Right atrium auricular region (tissue), 2 donors: Measurements from ENCODE around the gene ZHX3. TPM values are rescaled to one million over a fixed set of nuclear protein-coding genes. Genes with fewer than 3 reads are reported as not detected.

ENCODE experiments used
- DNase-seq: peaks from one replicate; pipeline ENCODE4 v3.0.0-alpha.2; 2019; ENCODE audit warnings: low spot score
- H3K27ac ChIP-seq, 2 donors: fragments of 200-600 bp; sonication (generic); 1 replicate in 1 of 2; 2 replicates in 1 of 2; pipeline ENCODE4 v1.5.1; 2016 to 2019
- H3K27me3 ChIP-seq, 2 donors: fragments of 200-600 bp; sonication (generic); one replicate each; pipeline versions ENCODE4 v1.5.1 to v1.6.0; 2017 to 2019
- H3K36me3 ChIP-seq: fragments of 200-600 bp; sonication (generic); one replicate; pipeline ENCODE4 v1.5.1; 2016
- H3K4me1 ChIP-seq, 2 donors: fragments of 200-600 bp; sonication (generic); one replicate each; pipeline versions ENCODE4 v1.5.1 to v1.6.0; 2017 to 2019
- H3K4me3 ChIP-seq, 2 donors: fragments of 200-600 bp; sonication (generic); 1 replicate in 1 of 2; 2 replicates in 1 of 2; pipeline ENCODE4 v1.5.1; 2017 to 2019; ENCODE audit warnings: mild to moderate bottlenecking in 1 of 2, moderate library complexity in 1 of 2
- H3K9me3 ChIP-seq, 2 donors: fragments of 200-600 bp; sonication (generic); one replicate each; pipeline ENCODE4 v1.5.1; 2019
- total RNA-seq, 2 donors: library from RNA; depleted of rRNA; stranded (reverse); fragments of >200 nt; gene quantifications; one replicate each; pipeline ENCODE4 v1.1.0, GENCODE V29; 2016
- TF ChIP-seq, protein P1 (sequence below), 2 donors: fragments of 200-600 bp; sonication (generic); IDR thresholded peaks; one replicate each; pipeline ENCODE4 v1.5.1; 2019; ENCODE audit warnings: antibody characterized with exemption in 2 of 2

ZHX3 gene
- total RNA-seq, 2 donors from 2014 or later = 23.8 to 25.7 TPM

DNA sequence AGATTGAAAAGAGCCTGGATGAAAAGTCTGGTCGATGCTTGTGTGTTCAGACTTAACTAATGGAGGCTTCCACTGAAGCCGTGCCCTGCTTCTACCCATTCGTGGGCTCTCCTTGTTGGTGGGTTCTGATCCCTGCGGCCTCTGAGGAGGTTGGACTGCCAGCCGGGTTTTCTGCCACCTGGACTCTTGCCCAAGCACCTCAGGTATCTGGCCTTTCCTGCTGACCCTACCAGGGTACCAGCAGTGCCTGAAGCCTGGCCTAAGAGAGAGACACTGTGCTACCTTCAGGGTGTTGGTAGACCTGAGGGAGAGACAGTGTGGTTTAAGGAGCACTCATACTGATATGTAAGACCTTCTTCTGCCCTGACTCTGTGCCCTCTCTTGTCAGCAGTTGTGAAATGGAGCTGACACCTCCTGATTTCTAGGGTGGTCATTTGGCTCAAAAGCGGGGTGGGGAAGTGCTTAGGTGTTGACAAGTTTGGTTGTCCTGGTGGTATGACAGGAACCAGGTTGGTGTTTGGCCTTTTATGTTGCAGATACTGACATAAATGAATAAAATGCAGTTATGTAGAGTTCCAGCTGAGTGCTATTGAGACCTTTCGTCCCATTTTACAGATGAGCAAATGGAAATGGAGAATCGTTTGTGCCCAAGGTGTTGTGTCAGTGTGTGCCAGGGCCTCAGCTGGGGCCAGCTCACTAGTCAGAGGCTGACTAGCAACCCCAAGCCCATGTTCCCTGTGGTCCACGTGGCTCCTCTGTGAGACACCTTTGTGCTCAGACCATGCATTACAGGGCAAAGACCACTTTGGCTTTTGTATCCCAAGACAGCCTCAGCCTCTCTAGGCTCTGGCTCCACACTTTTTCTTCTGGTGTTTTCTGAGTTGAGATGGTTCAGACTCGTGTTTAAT is 177.1 kb downstream of the ZHX3 start:
- H3K4me1 ChIP-seq = peaks cover 0 to 83% of the 10 kb centered on the region in 2 donors
- peak overlapping the region; percentile 75 to 94 for H3K27ac ChIP-seq
- no peak for DNase-seq
- H3K27me3 ChIP-seq = no peaks in the 10 kb centered on the region
- H3K9me3 ChIP-seq = no peaks in the 10 kb centered on the region
- no peak overlapping the region for H3K4me3 ChIP-seq
- no peaks in the 10 kb centered on the region for H3K36me3 ChIP-seq
- TF ChIP-seq, protein P1, sequence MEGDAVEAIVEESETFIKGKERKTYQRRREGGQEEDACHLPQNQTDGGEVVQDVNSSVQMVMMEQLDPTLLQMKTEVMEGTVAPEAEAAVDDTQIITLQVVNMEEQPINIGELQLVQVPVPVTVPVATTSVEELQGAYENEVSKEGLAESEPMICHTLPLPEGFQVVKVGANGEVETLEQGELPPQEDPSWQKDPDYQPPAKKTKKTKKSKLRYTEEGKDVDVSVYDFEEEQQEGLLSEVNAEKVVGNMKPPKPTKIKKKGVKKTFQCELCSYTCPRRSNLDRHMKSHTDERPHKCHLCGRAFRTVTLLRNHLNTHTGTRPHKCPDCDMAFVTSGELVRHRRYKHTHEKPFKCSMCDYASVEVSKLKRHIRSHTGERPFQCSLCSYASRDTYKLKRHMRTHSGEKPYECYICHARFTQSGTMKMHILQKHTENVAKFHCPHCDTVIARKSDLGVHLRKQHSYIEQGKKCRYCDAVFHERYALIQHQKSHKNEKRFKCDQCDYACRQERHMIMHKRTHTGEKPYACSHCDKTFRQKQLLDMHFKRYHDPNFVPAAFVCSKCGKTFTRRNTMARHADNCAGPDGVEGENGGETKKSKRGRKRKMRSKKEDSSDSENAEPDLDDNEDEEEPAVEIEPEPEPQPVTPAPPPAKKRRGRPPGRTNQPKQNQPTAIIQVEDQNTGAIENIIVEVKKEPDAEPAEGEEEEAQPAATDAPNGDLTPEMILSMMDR (IDR thresholded peaks at IDR 0.05) = no peak

DNA sequence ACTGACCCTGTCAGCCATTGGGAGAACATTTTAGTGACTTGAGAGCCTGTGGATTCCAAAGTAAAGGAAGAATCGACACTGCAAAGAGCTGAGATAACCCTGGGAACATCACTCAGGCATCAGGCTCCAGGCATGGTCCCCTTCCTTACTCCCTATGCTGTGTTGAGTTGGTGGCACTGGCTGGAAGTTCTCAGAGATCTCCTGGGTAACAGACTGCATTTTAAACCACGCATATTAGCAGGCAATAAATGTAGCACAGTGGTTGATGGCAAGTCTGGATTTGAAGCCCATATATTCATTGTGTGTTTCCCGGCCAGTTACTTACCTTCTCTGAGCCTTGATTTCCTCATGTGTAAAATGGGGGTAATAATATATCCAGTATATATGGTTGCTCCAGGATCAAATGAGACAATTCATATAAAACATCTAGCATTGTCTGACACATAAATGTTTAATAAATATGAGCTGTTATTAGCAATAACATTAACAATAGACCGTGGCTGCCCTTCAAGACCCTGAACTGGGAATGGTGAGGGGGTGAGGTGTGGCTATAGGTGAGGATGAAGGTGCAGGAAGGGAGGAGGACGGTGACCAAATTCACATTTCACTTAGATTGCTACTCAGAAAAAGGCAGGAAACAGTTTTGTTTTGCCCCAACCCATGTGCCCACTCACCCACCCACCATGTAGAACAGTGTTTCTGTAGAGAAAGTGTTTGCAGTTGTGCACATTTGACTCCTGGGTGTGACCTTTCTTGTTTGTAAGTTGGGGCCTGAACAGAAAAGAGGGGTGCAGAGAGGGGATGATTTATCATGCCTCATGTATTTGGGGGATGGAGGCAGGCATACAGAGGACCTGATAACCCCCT is 178.1 kb downstream of the ZHX3 start:
- Histone ChIP-seq H3K36me3 (no peaks in the 10 kb centered on the region), H3K4me3 (peak overlapping the region in 1 of 2 donors; percentile 81), H3K27me3 (no peaks in the 10 kb centered on the region), H3K4me1 (peaks cover 0 to 77% of the 10 kb centered on the region in 2 donors), H3K9me3 (no peaks in the 10 kb centered on the region), H3K27ac (peak overlapping the region; percentile 94 to 96)
- no peak for DNase-seq
- TF ChIP-seq, protein P1 (IDR thresholded peaks at IDR 0.05) = no peak

DNA sequence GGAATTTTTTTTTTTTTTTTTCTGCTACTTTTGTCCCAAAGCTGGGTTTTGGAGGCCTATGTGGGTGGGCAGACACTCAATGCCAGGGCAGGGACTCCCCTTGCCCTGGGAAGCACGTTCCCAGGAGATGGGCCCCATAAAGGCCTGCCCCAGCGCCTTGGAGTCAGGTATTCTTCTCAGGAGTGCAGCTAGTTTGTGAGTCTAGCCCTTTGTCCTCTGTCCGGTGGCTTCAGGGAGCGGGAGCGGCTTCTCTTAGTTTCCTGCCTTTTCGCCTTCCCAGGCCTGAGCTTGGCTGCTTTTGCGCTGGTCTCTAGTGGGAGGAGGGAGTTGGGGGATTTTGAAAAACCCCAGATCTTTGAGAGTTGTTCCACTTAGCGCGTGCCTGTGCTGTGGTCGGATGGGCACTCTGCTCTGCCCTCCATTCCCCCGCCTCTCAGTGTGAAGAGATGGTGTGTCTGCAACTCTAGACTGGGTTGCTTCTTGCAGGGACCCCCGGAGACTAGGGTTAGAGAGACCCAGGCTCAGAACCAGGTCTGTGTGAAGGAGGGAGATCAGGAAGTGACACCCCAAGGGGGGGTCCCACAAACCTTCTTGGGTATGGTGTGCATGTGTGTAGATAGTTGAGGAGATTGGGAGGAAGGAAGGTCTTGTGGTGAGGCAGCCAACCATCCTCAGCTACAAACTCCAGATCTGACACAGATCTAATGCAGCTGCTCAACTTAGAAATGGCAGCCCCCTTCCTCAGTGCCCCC is 178.9 kb downstream of the ZHX3 start:
- DNase-seq = no peak

DNA sequence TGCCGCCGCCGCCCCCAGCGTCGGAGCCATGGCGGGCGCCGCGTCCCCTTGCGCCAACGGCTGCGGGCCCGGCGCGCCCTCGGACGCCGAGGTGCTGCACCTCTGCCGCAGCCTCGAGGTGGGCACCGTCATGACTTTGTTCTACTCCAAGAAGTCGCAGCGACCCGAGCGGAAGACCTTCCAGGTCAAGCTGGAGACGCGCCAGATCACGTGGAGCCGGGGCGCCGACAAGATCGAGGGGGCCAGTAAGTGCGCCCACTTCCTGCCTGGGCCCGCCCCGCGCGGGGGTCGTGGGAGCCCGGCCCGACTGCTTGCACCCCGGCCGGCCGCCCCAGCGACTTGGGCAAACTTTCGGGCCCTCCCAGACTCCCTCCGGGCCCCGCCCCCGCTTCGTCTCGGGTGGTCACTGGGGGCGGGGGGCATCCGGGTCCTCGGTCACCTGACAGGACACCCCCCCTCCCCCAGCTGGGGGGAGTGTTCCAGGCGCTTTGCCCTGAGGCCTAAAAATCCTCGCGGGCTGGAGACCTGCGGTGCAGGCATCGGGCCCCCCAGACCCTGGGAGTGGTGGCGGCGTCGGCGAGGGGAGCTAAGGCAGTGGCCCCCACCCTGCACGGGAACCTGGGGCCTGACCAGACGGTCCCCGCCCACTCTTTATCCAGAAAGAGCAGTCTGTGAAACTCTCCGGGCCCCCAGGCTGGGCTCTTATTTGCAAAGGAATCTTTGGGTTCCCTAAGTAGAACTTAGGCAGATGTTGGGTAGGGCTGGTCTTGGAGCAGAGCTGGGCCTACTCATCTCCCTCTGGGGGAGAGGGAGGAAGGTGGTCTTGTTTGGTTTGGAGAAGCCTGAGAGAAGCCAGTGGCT is 179.7 kb downstream of the ZHX3 start:
- DNase-seq = no peak
- Histone ChIP-seq H3K4me1 (peaks cover 0 to 62% of the 10 kb centered on the region in 2 donors), H3K4me3 (peak overlapping the region; percentile 81)

More for the DNA sequence above, 178.9 kb downstream of the ZHX3 start:
- Histone ChIP-seq H3K36me3 (no peaks in the 10 kb centered on the region), H3K9me3 (no peaks in the 10 kb centered on the region), H3K27me3 (no peaks in the 10 kb centered on the region), H3K4me3 (peak overlapping the region; percentile 81), H3K27ac (peak overlapping the region; percentile 94 to 96), H3K4me1 (peaks cover 0 to 70% of the 10 kb centered on the region in 2 donors)
- TF ChIP-seq, protein P1 (IDR thresholded peaks at IDR 0.05) = no peak

More for the DNA sequence above, 179.7 kb downstream of the ZHX3 start:
- Histone ChIP-seq H3K36me3 (no peaks in the 10 kb centered on the region), H3K27me3 (no peaks in the 10 kb centered on the region), H3K27ac (peak overlapping the region; percentile 94 to 96), H3K9me3 (no peaks in the 10 kb centered on the region)
- TF ChIP-seq, protein P1 (IDR thresholded peaks at IDR 0.05) = no peak
